Measurements from ENCODE around the gene OSBPL10. TPM values are rescaled to one million over a fixed set of nuclear protein-coding genes. Genes with fewer than 3 reads are reported as not detected.

OSBPL10 gene
- total and polyA plus RNA-seq, 2 of the 8 experiments (the other 6 are each of a cell fraction or from before 2014, with no cell fraction given), result 26.2 to 86.7 TPM

GRCh38 chr3:31693346-31693745 is 287.7 kb downstream of the OSBPL10 start:
- POLR2A ChIA-PET (ENCODE audit: partially characterized antibody), result interaction anchor here (0.9 kb wide), 1 partner anchor 17 kb away, joined by 3 read pairs; no protein-coding TSS in a partner anchor
- H2BK5ac ChIP-seq (ENCODE audit: low read depth, low read length), result no peak overlapping the region
- H3K4ac ChIP-seq (replicated peaks; ENCODE audit: insufficient read length, low read depth, low read length), result no peak overlapping the region
- H2BK120ac ChIP-seq (replicated peaks; ENCODE audit: low read depth, low read length), result no peak overlapping the region
- H3K27me3 ChIP-seq (replicated peaks in 1 of 4; ENCODE audit: control insufficient read depth in 3 of 4, extremely low read depth in 1 of 4, insufficient read depth in 3 of 4, low read length in 3 of 4), result no peaks in the 10 kb centered on the region
- no peak for DNase-seq (ENCODE audit: low read depth in 1 of 2, low spot score in 2 of 2)
- no peak overlapping the region for H3K4me2 ChIP-seq (ENCODE audit: insufficient read depth in 1 of 2, low read depth in 2 of 2, low read length in 2 of 2)
- TF ChIP-seq TEAD4 (IDR thresholded peaks at IDR 0.05; ENCODE audit: low read depth, low read length) (no peak), GABPA (IDR thresholded peaks at IDR 0.05; ENCODE audit: borderline replicate concordance, insufficient read depth, low read length) (no peak), RXRA (IDR thresholded peaks at IDR 0.05; ENCODE audit: insufficient read depth, low read depth, low read length) (no peak), KDM4A (IDR thresholded peaks at IDR 0.05; ENCODE audit: low read depth, low read length, severe bottlenecking) (no peak), PHF8 (conservative IDR thresholded peaks at IDR 0.05; ENCODE audit: low read depth, low read length) (no peak), SP2 (IDR thresholded peaks at IDR 0.05; ENCODE audit: low read length) (no peak)
- no peak overlapping the region for H3K4me3 ChIP-seq (ENCODE audit: extremely low read depth in 1 of 4, insufficient read depth in 2 of 4, low read depth in 3 of 4, low read length in 4 of 4)
- H3K14ac ChIP-seq (ENCODE audit: insufficient read length), result no peak overlapping the region
- CTCF ChIA-PET (ENCODE audit: partially characterized antibody), result interaction anchor here (0.8 to 2.0 kb wide), 5 partner anchors 8 to 163 kb away, joined by 3 to 13 read pairs (median 5); no protein-coding TSS in a partner anchor
- peaks cover 2% of the 10 kb centered on the region; the same call in 1 of the 2 replicates for H3K79me1 ChIP-seq (ENCODE audit: low read depth, low read length)
- H3K18ac ChIP-seq (ENCODE audit: extremely low read depth, low read length), result no peak overlapping the region
- H3K36me3 ChIP-seq (ENCODE audit: control insufficient read depth in 2 of 4, insufficient read depth in 4 of 4, low read length in 3 of 4), result peaks cover 0 to 17% (median 0%) of the 10 kb centered on the region in 4 experiments; a peak in 2 of 8 replicates
- H3K79me2 ChIP-seq (ENCODE audit: control insufficient read depth in 1 of 2, insufficient read depth in 2 of 2, low read length in 2 of 2), result no peaks in the 10 kb centered on the region
- H3K4me1 ChIP-seq (replicated peaks in 1 of 4; ENCODE audit: control insufficient read depth in 3 of 4, insufficient read depth in 4 of 4, low read length in 3 of 4), result peaks cover 0 to 6% (median 0%) of the 10 kb centered on the region in 4 experiments; a peak in 1 of 7 replicates
- H2AFZ ChIP-seq (ENCODE audit: low read length), result no peak overlapping the region
- no peak overlapping the region for H2BK20ac ChIP-seq (ENCODE audit: low read length)
- no peaks in the 10 kb centered on the region; a peak in 1 of 4 replicates for H3K9me3 ChIP-seq (ENCODE audit: insufficient read depth in 2 of 2, low read depth in 1 of 2, low read length in 1 of 2)
- H3K23me2 ChIP-seq (ENCODE audit: low read depth, low read length), result no peaks in the 10 kb centered on the region
- H2BK12ac ChIP-seq (ENCODE audit: low read depth, low read length), result no peak overlapping the region
- no peak overlapping the region for H3K9ac ChIP-seq (replicated peaks in 1 of 4; ENCODE audit: extremely low read depth in 1 of 4, low read depth in 3 of 4, low read length in 3 of 4)
- no peak overlapping the region for H4K8ac ChIP-seq (ENCODE audit: extremely low read depth, insufficient read depth, low read length)
- no peaks in the 10 kb centered on the region for H4K20me1 ChIP-seq (replicated peaks in 1 of 2; ENCODE audit: control insufficient read depth in 1 of 2, insufficient read depth in 2 of 2, low read length in 2 of 2)
- H3K23ac ChIP-seq (ENCODE audit: insufficient read length), result no peak overlapping the region
- 70% methylated on average over 5 of the region's 5 CpGs; no CpG with 5 or more reads in 1 of the 2 experiments for WGBS, 2 experiments (ENCODE audit: extremely low coverage in 1 of 2, insufficient coverage in 1 of 2, insufficient read length in 1 of 2, insufficient replicate concordance in 2 of 2, low coverage in 1 of 2, low lambda C conversion rate in 2 of 2, missing lambda C conversion rate in 1 of 2)
- H2AK5ac ChIP-seq (ENCODE audit: low read depth, low read length), result no peak overlapping the region
- H2BK15ac ChIP-seq (ENCODE audit: low read length), result no peak overlapping the region
- H3K56ac ChIP-seq (replicated peaks; ENCODE audit: insufficient read length, low read depth, low read length), result no peak overlapping the region
- no peak overlapping the region for H3K27ac ChIP-seq (ENCODE audit: low read depth, low read length)
- no peak for FAIRE-seq
- H4K5ac ChIP-seq (ENCODE audit: insufficient read length, low read depth, low read length), result no peak overlapping the region
- H4K91ac ChIP-seq (replicated peaks; ENCODE audit: insufficient read length, low read length), result no peak overlapping the region
